ENCODE results near the gene XDH.

DNA sequence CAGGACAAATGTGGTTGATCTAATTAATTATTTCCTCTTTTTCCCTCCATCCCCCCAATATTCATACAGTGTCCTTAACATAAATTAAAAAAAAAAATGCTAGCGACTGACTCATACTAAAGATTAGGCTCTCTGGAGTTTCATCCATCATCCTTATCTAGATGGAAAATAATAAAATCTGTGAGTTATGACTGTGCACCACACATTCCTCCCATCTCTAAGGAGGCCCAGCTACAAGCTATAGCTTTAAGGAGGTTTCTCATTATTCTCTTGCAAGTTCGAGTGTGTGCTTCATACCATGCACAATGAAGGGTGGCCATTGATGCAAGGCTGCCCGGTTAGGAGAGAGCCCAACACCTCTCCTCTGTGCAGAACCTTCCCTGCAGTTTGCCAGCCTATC is 77.3 kb downstream of the XDH start:
- no peak for TF ChIP-seq CTCF (IDR thresholded peaks at IDR 0.05)
- TF ChIP-seq EP300 (IDR thresholded peaks at IDR 0.05) = no peak
